AG04449 (cell line): ENCODE results near the gene SPOCK3.
"Not testable (repeated sequence)": the region's sequence is repeated elsewhere in the genome, so short reads cannot be mapped to it uniquely, and the experiment has no call there.

ENCODE experiments used
- CTCF ChIA-PET: fragments of 350-600 bp; formaldehyde crosslinking; extraction: SDS; loops from one replicate; lab custom pipeline; 2021; ENCODE audit warnings: antibody characterized with exemption; lab: Yijun Ruan, JAX
- POLR2A ChIA-PET: fragments of 400-600, 350-600 bp; formaldehyde crosslinking; extraction: SDS; loops from one replicate; lab custom pipeline; 2020; ENCODE audit warnings: antibody characterized with exemption, inconsistent platforms; lab: Yijun Ruan, JAX
- DNase-seq: peaks from one replicate; pipeline ENCODE4 v3.0.0-alpha.2; 2010; ENCODE audit warnings: low read depth, low spot score
- H3K4me3 ChIP-seq: 2 replicates; pipeline ENCODE4 v1.5.1; 2011; ENCODE audit warnings: low read depth, mild to moderate bottlenecking, control low read depth, low read length
- CTCF ChIP-seq: IDR thresholded peaks from one replicate; pipeline ENCODE4 v1.5.1; 2011; ENCODE audit warnings: mild to moderate bottlenecking, moderate library complexity, low read length, control low read depth, inconsistent platforms; ENCODE audit not compliant: insufficient read depth; ENCODE audit errors: missing control alignments

SPOCK3 gene

GRCh38 chr4:166733686-166734085 is 500.6 kb downstream of the SPOCK3 start:
- no peak for TF ChIP-seq CTCF
- CTCF ChIA-PET = no interaction called here
- POLR2A ChIA-PET = no interaction called here
- DNase-seq = no peak
- H3K4me3 ChIP-seq = no peak overlapping the region

GRCh38 chr4:166726832-166727231 is 507.5 kb downstream of the SPOCK3 start:
- ChIA-PET CTCF (no interaction called here), POLR2A (no interaction called here)
- H3K4me3 ChIP-seq = no peak overlapping the region
- no peak for TF ChIP-seq CTCF
- no peak for DNase-seq

GRCh38 chr4:166724369-166724768 is 509.9 kb downstream of the SPOCK3 start:
- ChIA-PET POLR2A (no interaction called here), CTCF (no interaction called here)
- no peak overlapping the region for H3K4me3 ChIP-seq
- no peak for DNase-seq
- TF ChIP-seq CTCF = no peak

GRCh38 chr4:166723532-166724140 is 510.7 kb downstream of the SPOCK3 start:
- no peak for TF ChIP-seq CTCF
- ChIA-PET POLR2A (no interaction called here), CTCF (no interaction called here)
- no peak for DNase-seq
- H3K4me3 ChIP-seq = no peak overlapping the region

- CTCF ChIA-PET, POLR2A ChIA-PET, DNase-seq, H3K4me3 ChIP-seq: not testable (repeated sequence)
These were observed 518.3 kb downstream of the SPOCK3 start for GRCh38 chr4:166715748-166716713.

- POLR2A ChIA-PET = no interaction called here
- H3K4me3 ChIP-seq = no peak overlapping the region
- no peak for TF ChIP-seq CTCF
- no peak for DNase-seq
- CTCF ChIA-PET = no interaction called here
These were observed 533.7 kb downstream of the SPOCK3 start for GRCh38 chr4:166700592-166700991.

- no peak overlapping the region for H3K4me3 ChIP-seq
- no peak for TF ChIP-seq CTCF
- no peak for DNase-seq
- POLR2A ChIA-PET = no interaction called here
- CTCF ChIA-PET = no interaction called here
These were observed 545.5 kb downstream of the SPOCK3 start for GRCh38 chr4:166688835-166689234.
